ENCODE data around the gene EDEM2.
"Not testable (repeated sequence)": the region's sequence is repeated elsewhere in the genome, so short reads cannot be mapped to it uniquely, and the experiment has no call there.

Gene EDEM2

DNA sequence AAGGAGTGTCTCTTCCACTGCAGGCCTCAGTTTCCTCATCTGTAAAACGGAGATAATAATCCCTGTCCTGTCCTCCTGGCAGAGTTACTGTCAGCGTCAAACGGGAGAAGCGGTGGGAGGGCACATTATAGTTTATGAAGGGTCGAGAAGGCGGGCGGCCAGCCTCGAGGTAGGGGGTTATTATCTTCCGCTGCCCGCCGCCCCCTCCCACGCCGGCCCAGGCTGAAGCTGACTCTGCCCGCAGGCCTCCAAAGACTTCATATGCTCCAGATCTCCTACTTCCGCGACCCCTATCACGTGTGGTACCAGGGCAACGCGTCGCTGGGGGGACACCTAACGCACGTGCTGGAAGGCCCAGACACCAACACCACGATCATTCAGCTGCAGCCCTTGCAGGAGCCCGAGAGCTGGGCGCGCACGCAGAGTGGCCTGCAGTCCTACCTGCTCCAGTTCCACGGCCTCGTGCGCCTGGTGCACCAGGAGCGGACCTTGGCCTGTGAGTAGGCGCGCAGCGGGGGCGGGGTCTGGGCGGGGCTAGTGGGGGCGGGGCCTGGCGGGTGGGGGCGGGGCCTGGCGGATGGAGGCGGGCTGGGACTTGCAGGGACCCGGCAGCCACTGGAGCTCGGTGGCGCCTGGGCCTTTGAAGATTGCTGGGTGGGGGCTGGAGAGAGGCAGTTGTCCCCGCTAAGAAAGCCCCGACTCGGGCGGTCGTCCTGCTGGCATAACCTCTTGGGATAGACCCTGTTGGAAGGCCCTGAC is 27.5 kb upstream of the EDEM2 start:
- ATAC-seq (no peak), DNase-seq (no peak)
- no peaks in the 10 kb centered on the region for H3K27me3 Mint-ChIP-seq
- H3K4me3 Mint-ChIP-seq: no peak overlapping the region
- no peak overlapping the region for H3K27ac Mint-ChIP-seq
- peaks cover 21% of the 10 kb centered on the region for H3K4me1 Mint-ChIP-seq
- H3K9me3 Mint-ChIP-seq: no peaks in the 10 kb centered on the region

DNA sequence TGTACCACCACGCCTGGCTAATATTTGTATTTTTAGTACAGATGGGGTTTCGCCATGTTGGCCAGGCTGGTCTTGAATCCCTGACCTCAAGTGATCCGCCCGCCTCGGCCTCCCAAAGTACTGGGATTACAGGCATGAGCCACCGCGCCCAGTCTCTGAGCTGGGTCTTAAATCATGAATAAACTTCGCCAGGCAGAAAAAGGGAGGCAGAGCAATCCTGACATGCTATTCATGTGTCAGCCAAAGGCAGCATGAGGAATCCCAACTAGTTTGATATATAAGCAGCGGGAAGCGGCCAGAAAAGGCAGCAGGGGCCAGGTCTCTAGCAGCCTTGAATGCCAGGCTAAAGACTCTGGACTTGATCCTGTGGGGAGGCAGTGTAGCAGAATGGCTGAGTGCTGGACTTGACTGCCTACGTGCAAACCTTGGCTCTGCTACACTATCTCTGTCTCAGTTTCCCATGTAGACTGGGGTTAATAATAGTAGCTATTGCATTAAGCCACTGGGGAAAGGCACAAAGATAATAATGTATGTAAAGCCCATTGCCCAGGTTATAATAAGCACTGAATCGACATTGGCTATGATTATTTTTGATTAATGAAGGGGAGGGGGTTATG is 26.5 kb upstream of the EDEM2 start:
- DNase-seq (no peak), ATAC-seq (no peak)
- Mint-ChIP-seq H3K27ac (no peak overlapping the region), H3K27me3 (no peaks in the 10 kb centered on the region), H3K4me1 (peaks cover 21% of the 10 kb centered on the region), H3K9me3 (no peaks in the 10 kb centered on the region), H3K4me3 (no peak overlapping the region)

- Mint-ChIP-seq H3K27ac (peak overlapping the region; percentile 92 to 93), H3K27me3 (no peaks in the 10 kb centered on the region), H3K4me1 (peaks cover 21% of the 10 kb centered on the region), H3K4me3 (peak overlapping the region; percentile 85 to 88), H3K9me3 (no peaks in the 10 kb centered on the region)
- no peak for DNase-seq
- ATAC-seq: no peak
Measured at GRCh38 chr20:35172434-35172806, 25.3 kb upstream of the EDEM2 start.

DNA sequence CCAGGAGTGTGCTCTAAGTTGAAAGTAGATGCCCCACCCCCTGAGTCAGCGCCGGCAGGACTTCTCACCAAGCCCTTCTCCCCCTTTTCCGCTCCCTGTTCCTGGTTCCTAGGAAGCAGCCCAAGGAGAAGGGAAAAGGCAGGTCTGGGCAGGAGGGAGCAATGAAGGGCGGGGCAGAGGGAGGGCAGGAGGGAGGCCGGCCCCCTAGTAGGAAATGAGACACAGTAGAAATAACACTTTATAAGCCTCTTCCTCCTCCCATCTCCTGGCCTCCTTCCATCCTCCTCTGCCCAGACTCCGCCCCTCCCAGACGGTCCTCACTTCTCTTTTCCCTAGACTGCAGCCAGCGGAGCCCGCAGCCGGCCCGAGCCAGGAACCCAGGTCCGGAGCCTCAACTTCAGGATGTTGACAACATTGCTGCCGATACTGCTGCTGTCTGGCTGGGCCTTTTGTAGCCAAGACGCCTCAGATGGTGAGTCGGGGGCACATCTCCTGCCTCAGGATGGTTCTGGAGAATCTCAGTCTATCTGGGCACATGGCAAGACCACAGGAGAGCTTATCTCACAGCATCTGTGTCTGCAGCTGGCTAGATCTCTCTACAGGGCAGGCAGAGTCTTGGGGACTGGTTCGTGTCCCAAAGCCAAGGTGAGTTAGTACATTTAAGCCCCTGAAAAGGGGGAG is 24.8 kb upstream of the EDEM2 start, which contains the start of gene PROCR:
Gene PROCR, plus strand, starts transcription at position 320 of the 681 bp plus-strand sequence. Its CDS starts 83 bp downstream, at position 403.
- Mint-ChIP-seq H3K27ac (peak within 1 kb of the TSS; percentile 92 to 93), H3K4me3 (peak within 1 kb of the TSS; percentile 85 to 88), H3K9me3 (no peaks in the 10 kb centered on the region), H3K27me3 (no peaks in the 10 kb centered on the region), H3K4me1 (peaks cover 21% of the 10 kb centered on the region)
- ATAC-seq (peak; percentile 73), DNase-seq (peak; percentile 16 to 17)

- Mint-ChIP-seq H3K4me3 (peak overlapping the region; percentile 85 to 88), H3K27ac (peak overlapping the region; percentile 92 to 93), H3K27me3 (no peaks in the 10 kb centered on the region), H3K9me3 (no peaks in the 10 kb centered on the region), H3K4me1 (peaks cover 24% of the 10 kb centered on the region)
- DNase-seq: no peak
- peak; percentile 53 for ATAC-seq
Measured at GRCh38 chr20:35171438-35171752, 24.3 kb upstream of the EDEM2 start.

DNA sequence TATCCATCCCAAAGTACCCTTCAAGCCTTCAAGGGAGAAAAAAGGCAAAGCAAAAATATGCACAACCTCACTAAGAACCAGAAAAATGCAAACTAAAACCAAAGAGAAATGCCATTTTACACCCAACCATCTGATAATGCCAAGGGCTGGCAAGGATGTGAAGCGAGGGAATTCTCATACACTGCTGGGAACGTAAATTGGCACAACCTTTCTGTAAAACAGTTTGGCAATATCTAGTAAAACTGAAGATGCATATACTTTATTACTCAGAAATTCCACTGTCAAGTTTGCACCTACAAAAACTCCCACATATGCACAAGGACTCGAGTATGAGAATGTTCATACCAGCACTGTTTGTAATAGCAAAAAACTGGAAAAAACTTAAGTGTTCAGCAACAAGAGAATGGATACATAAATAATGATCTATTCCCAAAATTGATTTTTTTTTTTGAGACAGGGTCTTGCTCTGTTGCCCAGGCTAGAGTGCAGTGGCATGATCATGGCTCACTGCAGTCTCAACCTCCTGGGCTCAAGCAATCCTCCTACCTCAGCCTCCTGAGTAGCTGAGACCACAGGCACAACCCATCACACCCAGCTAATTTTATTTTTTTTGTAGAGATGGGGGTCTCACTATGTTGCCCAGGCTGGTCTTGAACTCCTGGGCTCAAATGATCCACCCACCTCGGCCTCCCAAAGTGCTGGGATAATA is 21.7 kb upstream of the EDEM2 start:
- H3K4me1 Mint-ChIP-seq: peaks cover 27% of the 10 kb centered on the region
- not testable (repeated sequence) for ATAC-seq, H3K9me3 Mint-ChIP-seq, H3K27me3 Mint-ChIP-seq, DNase-seq, H3K27ac Mint-ChIP-seq, H3K4me3 Mint-ChIP-seq

DNA sequence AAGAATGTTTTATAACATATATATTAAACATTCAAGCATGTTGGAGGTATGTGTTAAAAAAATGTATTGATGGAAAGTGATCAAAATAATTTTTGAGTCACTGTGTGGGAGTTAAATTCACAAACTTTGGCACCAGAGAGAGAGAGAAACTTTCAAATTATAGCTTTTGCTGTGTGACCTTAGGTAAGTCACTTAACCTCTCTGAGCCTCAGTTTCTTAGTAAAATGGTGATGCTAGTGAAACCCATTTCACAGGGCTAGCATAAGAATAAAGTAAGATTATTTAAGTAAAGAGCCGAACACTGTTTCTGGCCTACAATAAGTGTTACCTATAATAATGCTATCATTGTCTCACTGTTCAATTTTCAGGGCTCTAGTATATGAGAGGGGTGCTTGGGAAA is 20.7 kb upstream of the EDEM2 start:
- peaks cover 22% of the 10 kb centered on the region for H3K4me1 Mint-ChIP-seq
- no peak for ATAC-seq

DNA sequence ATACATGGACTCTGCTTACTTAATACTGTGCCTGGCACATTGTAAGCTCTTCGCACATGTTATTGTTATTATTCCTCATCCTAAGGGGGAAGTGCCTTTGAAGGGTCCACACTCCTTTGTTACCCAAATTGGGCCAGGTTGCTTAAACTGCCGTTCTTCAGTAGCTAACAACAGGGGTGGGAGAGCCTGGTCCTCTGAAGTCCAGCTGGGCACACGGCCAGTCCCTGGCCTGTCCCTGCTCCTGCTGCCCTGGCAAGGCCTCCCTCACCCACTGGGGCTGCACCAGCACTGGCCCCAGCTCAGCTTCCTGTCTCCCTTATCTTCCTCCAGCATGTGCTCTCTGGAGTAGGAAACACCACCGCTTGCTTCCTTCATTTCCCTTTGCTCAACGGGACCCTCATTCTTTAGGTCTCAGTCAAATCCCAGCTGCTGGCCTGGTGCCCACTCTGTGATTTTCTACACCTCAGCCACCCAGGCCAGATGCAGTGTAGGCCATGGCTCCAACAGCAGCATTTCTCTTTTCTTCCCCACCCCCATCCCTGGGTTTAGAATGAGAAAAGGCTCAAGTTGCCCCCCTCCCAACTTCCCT is 19.2 kb upstream of the EDEM2 start:
- H3K4me1 Mint-ChIP-seq: peaks cover 16% of the 10 kb centered on the region
- DNase-seq (no peak), ATAC-seq (no peak)
- H3K27me3 Mint-ChIP-seq: no peaks in the 10 kb centered on the region
- no peak overlapping the region for H3K4me3 Mint-ChIP-seq
- peak overlapping the region in 1 of 2 donors; percentile 37 for H3K27ac Mint-ChIP-seq
- H3K9me3 Mint-ChIP-seq: peaks cover 7 to 21% of the 10 kb centered on the region in 2 donors

More for the DNA sequence above, 20.7 kb upstream of the EDEM2 start:
- H3K27me3 Mint-ChIP-seq: no peaks in the 10 kb centered on the region
- H3K27ac Mint-ChIP-seq: no peak overlapping the region
- H3K4me3 Mint-ChIP-seq: no peak overlapping the region
- H3K9me3 Mint-ChIP-seq: peaks cover 4 to 17% of the 10 kb centered on the region in 2 donors
- DNase-seq: no peak

DNA sequence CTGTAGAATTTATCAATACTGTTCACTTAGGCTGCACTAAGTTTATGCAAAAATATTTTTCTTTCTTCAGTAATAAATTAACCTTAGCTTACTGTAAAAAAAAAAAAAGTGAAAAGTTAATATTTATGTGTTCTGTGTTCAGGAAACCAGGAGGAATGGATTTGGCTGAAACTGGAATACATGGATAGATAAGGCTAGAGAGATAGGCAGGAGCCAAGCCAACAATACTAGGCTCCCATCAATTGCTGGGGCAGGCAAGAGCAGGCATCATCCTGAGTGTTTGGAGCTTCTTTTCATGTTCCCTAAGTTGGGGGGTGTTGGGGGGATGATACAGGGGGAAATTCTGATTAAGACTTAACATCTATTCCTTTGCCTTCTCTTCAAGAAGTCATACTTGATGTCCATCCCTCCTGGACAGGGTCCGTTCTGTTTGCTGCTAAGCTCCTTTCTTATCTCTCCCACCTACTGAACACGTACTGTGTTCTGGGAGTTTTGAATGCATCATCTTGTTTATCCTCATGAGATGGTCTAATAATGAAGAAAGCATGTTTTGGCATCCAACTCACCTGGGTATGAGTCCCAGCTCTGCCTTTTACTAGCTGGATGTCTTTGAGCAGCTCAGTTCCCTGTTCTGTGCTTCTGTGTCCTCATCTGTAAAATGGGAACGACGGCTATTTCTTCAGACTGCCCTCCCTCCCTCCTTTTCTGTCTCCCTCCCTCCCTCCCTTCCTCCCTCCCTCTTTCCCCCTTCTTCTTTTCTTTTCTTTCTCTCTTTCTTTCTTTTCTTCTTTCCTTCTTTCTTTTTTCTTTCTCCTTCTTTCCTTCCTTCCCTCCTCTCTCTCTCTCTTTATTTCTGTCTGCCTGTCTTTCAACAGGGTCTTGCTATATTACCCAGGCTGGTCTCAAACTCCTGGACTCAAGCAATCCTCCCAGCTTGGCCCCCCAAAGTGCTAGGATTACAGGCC is 18.4 kb upstream of the EDEM2 start:
- H3K27me3 Mint-ChIP-seq: no peaks in the 10 kb centered on the region
- no peak overlapping the region for H3K27ac Mint-ChIP-seq
- ATAC-seq (no peak), DNase-seq (no peak)
- H3K4me1 Mint-ChIP-seq: peaks cover 23% of the 10 kb centered on the region
- H3K9me3 Mint-ChIP-seq: peaks cover 7 to 21% of the 10 kb centered on the region in 2 donors
- no peak overlapping the region for H3K4me3 Mint-ChIP-seq

GRCh38 chr20:35164531-35164930 is 17.4 kb upstream of the EDEM2 start:
- ATAC-seq, DNase-seq, H3K27ac Mint-ChIP-seq, H3K27me3 Mint-ChIP-seq, H3K4me3 Mint-ChIP-seq: not testable (repeated sequence)
- peaks cover 26% of the 10 kb centered on the region for H3K4me1 Mint-ChIP-seq
- peaks cover 7 to 21% of the 10 kb centered on the region in 2 donors for H3K9me3 Mint-ChIP-seq

GRCh38 chr20:35160341-35160740 is 13.2 kb upstream of the EDEM2 start:
- H3K27me3 Mint-ChIP-seq, DNase-seq, ATAC-seq: not testable (repeated sequence)
- Mint-ChIP-seq H3K9me3 (peaks cover 7 to 21% of the 10 kb centered on the region in 2 donors), H3K4me3 (peak overlapping the region in 1 of 2 donors; percentile 36), H3K27ac (peak overlapping the region in 1 of 2 donors; percentile 91), H3K4me1 (peaks cover 20% of the 10 kb centered on the region)

GRCh38 chr20:35156978-35157377 is 9.8 kb upstream of the EDEM2 start:
- no peaks in the 10 kb centered on the region for H3K9me3 Mint-ChIP-seq
- no peak for ATAC-seq
- no peak overlapping the region for H3K4me3 Mint-ChIP-seq
- no peak overlapping the region for H3K27ac Mint-ChIP-seq
- peaks cover 17% of the 10 kb centered on the region for H3K4me1 Mint-ChIP-seq
- no peak for DNase-seq
- no peaks in the 10 kb centered on the region for H3K27me3 Mint-ChIP-seq

- no peaks in the 10 kb centered on the region for H3K27me3 Mint-ChIP-seq
- no peak overlapping the region for H3K4me3 Mint-ChIP-seq
- H3K4me1 Mint-ChIP-seq: peaks cover 6% of the 10 kb centered on the region
- H3K27ac Mint-ChIP-seq: peak overlapping the region in 1 of 2 donors; percentile 6
- H3K9me3 Mint-ChIP-seq: no peaks in the 10 kb centered on the region
- ATAC-seq: no peak
- no peak for DNase-seq
Measured at GRCh38 chr20:35155936-35156335, 8.8 kb upstream of the EDEM2 start.

DNA sequence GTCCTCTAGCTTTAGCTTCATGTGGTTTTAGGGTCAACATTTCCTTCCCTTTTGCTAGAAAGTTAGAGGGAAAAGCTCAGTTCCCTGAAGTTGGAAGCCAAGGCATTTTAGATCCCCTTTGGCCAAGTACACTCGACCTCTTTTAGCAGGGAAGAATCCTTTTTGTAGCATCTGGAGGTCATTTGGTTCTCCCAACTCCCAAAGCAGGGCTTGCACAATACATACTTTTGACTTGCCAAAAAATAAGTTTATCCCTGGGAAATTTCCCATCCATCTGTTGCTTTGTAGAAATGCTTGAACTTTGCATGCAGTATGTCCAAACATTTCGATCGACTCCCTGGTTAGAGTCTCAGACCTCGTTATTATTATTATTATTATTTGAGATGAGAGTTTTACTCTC is 4.6 kb upstream of the EDEM2 start:
- no peak overlapping the region for H3K4me3 Mint-ChIP-seq
- H3K27ac Mint-ChIP-seq: no peak overlapping the region
- no peaks in the 10 kb centered on the region for H3K27me3 Mint-ChIP-seq
- H3K4me1 Mint-ChIP-seq: peaks cover 11% of the 10 kb centered on the region
- no peak for ATAC-seq
- no peak for DNase-seq
- no peaks in the 10 kb centered on the region for H3K9me3 Mint-ChIP-seq

All from stimulated activated naive CD8-positive, alpha-beta T cell treated with anti-CD3 and anti-CD28 coated beads, Interleukin-15, amount 100 ng/mL, for 72 hours (primary cell).